Liver (tissue), 6 donors: ENCODE measurements around the gene CHAC1. TPM values are rescaled to one million over a fixed set of nuclear protein-coding genes. Genes with fewer than 3 reads are reported as not detected.

ENCODE experiments used
- ATF3 ChIP-seq: IDR thresholded peaks from 2 replicates; pipeline ENCODE4 v1.6.1; 2016; ENCODE audit warnings: antibody characterized with exemption
- FOXA2 ChIP-seq: IDR thresholded peaks from 2 replicates; pipeline ENCODE4 v1.6.1; 2016; ENCODE audit warnings: antibody characterized with exemption
- GABPA ChIP-seq, 2 donors: IDR thresholded peaks in 1 of 2; conservative IDR thresholded peaks in 1 of 2; 2 replicates each; pipeline ENCODE4 v1.6.1; 2016; ENCODE audit warnings: antibody characterized with exemption in 2 of 2, mild to moderate bottlenecking in 1 of 2, moderate library complexity in 1 of 2
- RAD21 ChIP-seq, 2 donors: IDR thresholded peaks; 2 replicates each; pipeline ENCODE4 v1.6.1; 2016; ENCODE audit warnings: antibody characterized with exemption in 2 of 2, mild to moderate bottlenecking in 2 of 2
- RXRA ChIP-seq, 2 donors: IDR thresholded peaks; 2 replicates each; pipeline ENCODE4 v1.6.1; 2017 to 2018; ENCODE audit warnings: antibody characterized with exemption in 2 of 2, mild to moderate bottlenecking in 1 of 2
- polyA plus RNA-seq, 2 donors: library from polyadenylated mRNA; stranded (reverse) in 1 of 2; unstranded in 1 of 2; fragments of 200-250 nt in 1 of 2; fragments of >200 nt in 1 of 2; fragmentation: Nextera tagmentation in 1 of 2; extraction: Ambion mirVana in 1 of 2; gene quantifications; one replicate each; pipeline versions ENCODE4 v1.2.1 to v1.2.3, GENCODE V29; 2013 to 2015
- small RNA-seq: library from RNA; depleted of rRNA; stranded (forward); fragments of <200 nt; gene quantifications from one replicate; pipeline ENCODE3, GENCODE V24; 2014
- total RNA-seq, 2 donors: library from RNA; depleted of rRNA; stranded (reverse); fragments of >200 nt; gene quantifications; one replicate each; pipeline ENCODE4 v1.2.3, GENCODE V29; 2014
- donor health status: healthy.
- donor health status: healthy.
- donor health status: healthy.

Gene CHAC1
- total and polyA plus RNA-seq, 4 donors = 0.19 to 3.5 (median 1.1) TPM

GRCh38 chr15:41004490-41004889 lies 51.2 kb downstream of the CHAC1 start (continued):
- no peak for TF ChIP-seq RXRA (IDR thresholded peaks at IDR 0.05)
- no peak for TF ChIP-seq GABPA (IDR thresholded peaks at IDR 0.05 in 1 of 2, conservative IDR thresholded peaks at IDR 0.05 in 1 of 2)
- TF ChIP-seq FOXA2 = no peak
- TF ChIP-seq RAD21 (IDR thresholded peaks at IDR 0.05) = no peak
- TF ChIP-seq ATF3 = no peak

Small RNAs within 50 kb of the gene (small RNA-seq; reads per million reads assigned to genes)
- gene ISCA1P4 = not detected

Other genes starting within 250 kb of the CHAC1 start
- gene RMDN3, start 198.2 kb upstream of the CHAC1 start, total RNA-seq = 10 to 100 TPM; 27.5 to 32.5 TPM
- 10 to 100 TPM; 27.8 to 33.8 TPM for gene RMDN3, start 198.2 kb upstream of the CHAC1 start, polyA plus RNA-seq
- 10 to 100 TPM; 50.5 to 58.7 TPM for gene GCHFR, start 189.4 kb upstream of the CHAC1 start, total RNA-seq
- 100 to 1,000 TPM; 178 to 229 TPM for gene GCHFR, start 189.4 kb upstream of the CHAC1 start, polyA plus RNA-seq
- under 1 TPM; 0.19 to 0.92 TPM for gene C15orf62, start 183.5 kb upstream of the CHAC1 start, total RNA-seq
- under 1 TPM; 0.43 to 0.75 TPM for gene C15orf62, start 183.5 kb upstream of the CHAC1 start, polyA plus RNA-seq
- gene ZFYVE19, start 146.4 kb upstream of the CHAC1 start, total RNA-seq = 10 to 100 TPM; 10.4 to 41.2 TPM
- 10 to 100 TPM; 18.4 to 21.0 TPM for gene ZFYVE19, start 146.4 kb upstream of the CHAC1 start, polyA plus RNA-seq
- gene DNAJC17, start 146.0 kb upstream of the CHAC1 start, total RNA-seq = 10 to 100 TPM in 1 of 2 donors, 1 to 10 TPM in 1; 10.0 to 13.8 TPM
- gene DNAJC17, start 146.0 kb upstream of the CHAC1 start, polyA plus RNA-seq = 10 to 100 TPM; 25.9 to 32.5 TPM
- gene PPP1R14D, start 124.8 kb upstream of the CHAC1 start, total RNA-seq = not detected
- gene PPP1R14D, start 124.8 kb upstream of the CHAC1 start, polyA plus RNA-seq = not detected
- gene SPINT1, start 109.4 kb upstream of the CHAC1 start, total RNA-seq = 1 to 10 TPM; 1.2 to 2.6 TPM
- 1 to 10 TPM; 1.6 to 2.2 TPM for gene SPINT1, start 109.4 kb upstream of the CHAC1 start, polyA plus RNA-seq
- under 1 TPM in 1 of 2 donors, not detected in 1; 0.05 TPM for gene RHOV, start 79.2 kb upstream of the CHAC1 start, total RNA-seq
- gene RHOV, start 79.2 kb upstream of the CHAC1 start, polyA plus RNA-seq = not detected
- 10 to 100 TPM in 1 of 2 donors, 1 to 10 TPM in 1; 9.8 to 15.3 TPM for gene VPS18, start 59.0 kb upstream of the CHAC1 start, total RNA-seq
- gene VPS18, start 59.0 kb upstream of the CHAC1 start, polyA plus RNA-seq = 10 to 100 TPM in 1 of 2 donors, 1 to 10 TPM in 1; 3.4 to 10.8 TPM
- gene DLL4, start 24.1 kb upstream of the CHAC1 start, total RNA-seq = 1 to 10 TPM; 3.5 to 3.8 TPM
- gene DLL4, start 24.1 kb upstream of the CHAC1 start, polyA plus RNA-seq = 1 to 10 TPM; 2.1 to 2.5 TPM
- gene INO80, start 162.8 kb downstream of the CHAC1 start, total RNA-seq = 10 to 100 TPM; 14.1 to 19.7 TPM
- gene INO80, start 162.8 kb downstream of the CHAC1 start, polyA plus RNA-seq = 1 to 10 TPM; 3.2 to 4.7 TPM